Neuronal stem cell (in vitro differentiated cells): ENCODE measurements around the gene CNTN5.
"Not testable (repeated sequence)": the region's sequence is repeated elsewhere in the genome, so short reads cannot be mapped to it uniquely, and the experiment has no call there.

ENCODE experiments used
- DNase-seq: peaks from one replicate; pipeline ENCODE4 v3.0.0-alpha.2; 2013; ENCODE audit warnings: low spot score
- H2AFZ ChIP-seq: one replicate; pipeline ENCODE4 v1.6.1; 2013; ENCODE audit warnings: mild to moderate bottlenecking, low read length, inconsistent platforms
- H2AK5ac ChIP-seq: 2 replicates; pipeline ENCODE4 v1.6.1; 2013; ENCODE audit warnings: low read depth, mild to moderate bottlenecking, inconsistent platforms, low read length, moderate library complexity, mixed read lengths
- H2BK120ac ChIP-seq: 2 replicates; pipeline ENCODE4 v1.6.1; 2013; ENCODE audit warnings: low read depth, mild to moderate bottlenecking, inconsistent platforms, low read length, moderate library complexity, mixed read lengths
- H2BK12ac ChIP-seq: one replicate; pipeline ENCODE4 v1.6.1; 2013; ENCODE audit warnings: low read length, inconsistent platforms
- H2BK15ac ChIP-seq: 2 replicates; pipeline ENCODE4 v1.6.1; 2013; ENCODE audit warnings: mild to moderate bottlenecking, low read length, inconsistent platforms, mixed read lengths
- H2BK5ac ChIP-seq: one replicate; pipeline ENCODE4 v1.6.1; 2013; ENCODE audit warnings: inconsistent platforms, mild to moderate bottlenecking, low read length, moderate library complexity
- H3K14ac ChIP-seq: one replicate; pipeline ENCODE4 v1.6.1; 2013; ENCODE audit warnings: low read length, inconsistent platforms
- H3K18ac ChIP-seq: 2 replicates; pipeline ENCODE4 v1.6.1; 2013; ENCODE audit warnings: low read length, inconsistent platforms
- H3K23ac ChIP-seq: 2 replicates; pipeline ENCODE4 v1.6.1; 2013; ENCODE audit warnings: low read depth, mild to moderate bottlenecking, mixed read lengths, low read length, inconsistent platforms; ENCODE audit not compliant: poor library complexity
- H3K27ac ChIP-seq: replicated peaks from 3 replicates; pipeline ENCODE4 v1.5.1; 2013; ENCODE audit warnings: low read length, inconsistent platforms
- H3K27me3 ChIP-seq, 3 experiments: 2 replicates each; pipeline ENCODE4 v1.6.1; 2013; ENCODE audit warnings: low read length in 3 of 3, mild to moderate bottlenecking in 2 of 3, inconsistent platforms in 1 of 3, low read depth in 1 of 3, mixed read lengths in 1 of 3, moderate library complexity in 1 of 3; ENCODE audit not compliant: control insufficient read depth in 3 of 3, insufficient read depth in 3 of 3
- H3K36me3 ChIP-seq, 2 donors: replicated peaks in 1 of 2; 2 replicates each; pipeline ENCODE4 v1.6.1; 2013; ENCODE audit warnings: low read length in 2 of 2; ENCODE audit not compliant: control insufficient read depth in 2 of 2, insufficient read depth in 2 of 2
- H3K4ac ChIP-seq: 2 replicates; pipeline ENCODE4 v1.6.1; 2013; ENCODE audit warnings: inconsistent platforms, mild to moderate bottlenecking, low read length, moderate library complexity
- H3K4me1 ChIP-seq, 2 donors: 1 replicate in 1 of 2; 2 replicates in 1 of 2; pipeline ENCODE4 v1.6.1; 2013; ENCODE audit warnings: low read length in 2 of 2, low read depth in 1 of 2; ENCODE audit not compliant: control insufficient read depth in 2 of 2, insufficient read depth in 1 of 2
- H3K4me2 ChIP-seq: one replicate; pipeline ENCODE4 v1.6.1; 2013; ENCODE audit warnings: mild to moderate bottlenecking, low read length, inconsistent platforms; ENCODE audit not compliant: insufficient read depth, poor library complexity, severe bottlenecking
- H3K4me3 ChIP-seq, 2 donors: 2 replicates each; pipeline ENCODE4 v1.5.1; 2013; ENCODE audit warnings: low read length in 2 of 2, mild to moderate bottlenecking in 2 of 2, inconsistent platforms in 1 of 2, moderate library complexity in 1 of 2
- H3K79me1 ChIP-seq: one replicate; pipeline ENCODE4 v1.6.1; 2013; ENCODE audit warnings: low read depth, mild to moderate bottlenecking, inconsistent platforms, low read length, moderate library complexity
- H3K9ac ChIP-seq: one replicate; pipeline ENCODE4 v1.6.1; 2013; ENCODE audit warnings: mild to moderate bottlenecking, low read depth, low read length, inconsistent platforms; ENCODE audit not compliant: poor library complexity
- H3K9me3 ChIP-seq, 2 donors: replicated peaks in 1 of 2; 2 replicates each; pipeline versions ENCODE3 to v1.6.1; 2013; ENCODE audit warnings: low read length in 2 of 2, mild to moderate bottlenecking in 2 of 2, inconsistent platforms in 1 of 2, low read depth in 1 of 2, mixed read lengths in 1 of 2, moderate library complexity in 1 of 2; ENCODE audit not compliant: control insufficient read depth in 2 of 2, insufficient read depth in 1 of 2
- H4K8ac ChIP-seq: one replicate; pipeline ENCODE4 v1.6.1; 2013; ENCODE audit warnings: low read depth, mild to moderate bottlenecking, inconsistent platforms, low read length, moderate library complexity
- H4K91ac ChIP-seq: one replicate; pipeline ENCODE4 v1.6.1; 2013; ENCODE audit warnings: low read length, low read depth, mild to moderate bottlenecking, inconsistent platforms; ENCODE audit not compliant: poor library complexity
- WGBS, 2 donors: extraction: QIAGEN DNeasy Blood & Tissue Kit; methylation state at CpG; one replicate each; pipeline ENCODE4 v1.1.7; 2013; ENCODE audit warnings: missing lambda C conversion rate in 2 of 2, mixed read lengths in 1 of 2; ENCODE audit not compliant: insufficient read length in 2 of 2, insufficient replicate concordance in 1 of 2; ENCODE audit errors: extremely low coverage in 2 of 2; 5-methylcytosine and 5-hydroxymethylcytosine counted together

CNTN5 gene

DNA sequence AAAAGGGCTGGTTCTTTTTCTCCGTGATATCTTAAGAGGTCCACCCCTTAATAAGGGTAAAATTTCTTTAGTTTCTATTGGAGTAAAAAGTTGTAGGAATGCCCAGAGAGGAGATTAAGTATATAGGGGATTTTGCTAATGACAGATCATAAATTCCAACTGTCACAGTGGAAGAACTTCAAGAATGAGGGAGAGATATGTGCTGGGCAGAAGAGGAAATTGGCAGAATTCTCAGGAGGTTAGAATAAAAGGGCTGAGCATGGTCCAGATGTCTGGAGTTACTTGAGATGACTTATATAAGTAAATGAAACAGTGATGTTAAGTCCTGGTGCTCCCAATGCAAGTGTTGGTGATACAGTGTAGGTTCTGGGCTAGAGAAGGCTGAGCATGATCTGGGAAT lies 1248.8 kb downstream of the CNTN5 start:
- Histone ChIP-seq H2BK120ac (no peak overlapping the region), H3K27me3 (no peaks in the 10 kb centered on the region), H3K4me3 (no peak overlapping the region), H3K9ac (no peak overlapping the region), H2AK5ac (no peak overlapping the region), H3K9me3 (no peaks in the 10 kb centered on the region), H3K4ac (no peak overlapping the region), H3K36me3 (no peaks in the 10 kb centered on the region), H3K79me1 (no peaks in the 10 kb centered on the region), H2BK12ac (no peak overlapping the region), H4K8ac (no peak overlapping the region), H3K27ac (no peak overlapping the region), H2BK5ac (no peak overlapping the region), H3K4me2 (no peak overlapping the region), H3K4me1 (no peaks in the 10 kb centered on the region), H2BK15ac (no peak overlapping the region), H4K91ac (no peak overlapping the region), H2AFZ (no peak overlapping the region), H3K18ac (no peak overlapping the region), H3K23ac (no peak overlapping the region), H3K14ac (no peak overlapping the region)
- no peak for DNase-seq
- WGBS, 2 donors = no CpG with 5 or more reads among the region's 1 CpG

DNA sequence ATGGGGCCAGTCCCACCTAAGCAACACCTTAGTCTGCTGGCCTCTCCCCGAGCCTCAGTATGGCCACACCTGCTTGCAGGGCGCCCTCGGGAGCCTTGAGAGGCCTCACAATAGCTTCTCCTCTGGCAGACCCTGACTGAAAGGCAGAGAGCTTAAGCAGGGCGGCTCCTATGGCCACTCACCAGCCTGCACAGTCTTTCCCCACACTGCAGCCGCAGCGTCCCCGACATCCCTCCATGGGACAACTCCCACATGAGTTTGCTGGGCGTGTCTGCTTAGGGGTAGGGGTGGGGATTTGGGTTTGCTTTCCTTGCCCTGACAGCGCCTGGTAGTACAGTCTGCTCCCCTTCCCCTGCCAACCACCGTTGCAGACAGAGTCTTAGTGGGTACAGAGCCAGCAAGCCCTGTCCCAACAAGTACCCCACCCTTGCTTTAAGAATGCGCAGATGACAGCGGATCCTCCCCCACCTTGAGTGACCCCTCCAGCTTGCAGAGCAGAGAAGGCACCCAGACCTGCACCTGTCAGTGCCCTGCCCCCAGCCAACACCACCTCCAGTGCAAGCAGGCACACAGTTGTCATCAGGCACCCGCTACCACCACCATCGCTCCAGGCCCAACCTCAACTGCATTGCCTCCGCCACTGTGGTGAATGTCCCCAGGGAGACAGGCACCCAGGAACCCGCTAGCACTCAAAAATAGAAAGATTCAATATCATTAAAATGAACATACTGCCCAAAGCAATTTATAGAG lies 1252.5 kb downstream of the CNTN5 start:
- no peak overlapping the region for H3K23ac ChIP-seq
- no peak overlapping the region for H3K27ac ChIP-seq
- no peaks in the 10 kb centered on the region for H3K9me3 ChIP-seq
- H4K8ac ChIP-seq = no peak overlapping the region
- H2BK120ac ChIP-seq = no peak overlapping the region
- H3K4me1 ChIP-seq = no peaks in the 10 kb centered on the region
- H4K91ac ChIP-seq = no peak overlapping the region
- no peak overlapping the region for H3K14ac ChIP-seq
- no peak overlapping the region for H3K4me2 ChIP-seq
- no peaks in the 10 kb centered on the region for H3K36me3 ChIP-seq
- no peak overlapping the region for H3K9ac ChIP-seq
- peak overlapping the region; percentile 52 for H3K18ac ChIP-seq
- no peaks in the 10 kb centered on the region for H3K79me1 ChIP-seq
- no CpG with 5 or more reads among the region's 16 CpGs for WGBS, 2 donors
- DNase-seq = no peak
- peak overlapping the region in 1 of 2 donors; percentile 1 for H3K4me3 ChIP-seq
- no peak overlapping the region for H3K4ac ChIP-seq
- H3K27me3 ChIP-seq = no peaks in the 10 kb centered on the region
- no peak overlapping the region for H2BK5ac ChIP-seq
- no peak overlapping the region for H2AFZ ChIP-seq
- H2BK12ac ChIP-seq = no peak overlapping the region
- no peak overlapping the region for H2AK5ac ChIP-seq
- no peak overlapping the region for H2BK15ac ChIP-seq

DNA sequence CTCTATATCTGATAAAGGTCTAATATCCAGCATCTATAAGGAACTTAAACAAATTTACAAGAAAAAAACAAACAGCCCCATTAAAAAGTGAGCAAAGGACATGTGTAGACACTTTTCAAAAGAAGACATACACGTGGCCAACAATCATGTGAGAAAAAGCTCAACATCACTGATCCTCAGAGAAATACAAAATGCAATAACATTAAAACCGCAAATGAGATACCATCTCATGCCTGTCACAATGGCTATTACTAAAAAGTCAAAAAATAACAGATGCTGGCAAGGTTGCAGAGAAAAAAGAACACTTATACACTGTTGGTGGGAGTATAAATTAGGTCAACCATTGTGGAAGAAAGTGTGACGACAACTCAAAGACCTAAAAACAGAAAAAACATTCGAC lies 1253.7 kb downstream of the CNTN5 start:
- WGBS, 2 donors = no CpG with 5 or more reads among the region's 4 CpGs
- not testable (repeated sequence) for H3K14ac ChIP-seq, H3K4me1 ChIP-seq, H3K27me3 ChIP-seq, H3K79me1 ChIP-seq, H2BK5ac ChIP-seq, H2BK12ac ChIP-seq, H2BK15ac ChIP-seq, H3K23ac ChIP-seq, H2AK5ac ChIP-seq, H4K8ac ChIP-seq, H2AFZ ChIP-seq, H3K9me3 ChIP-seq, H3K18ac ChIP-seq, H3K36me3 ChIP-seq, H3K27ac ChIP-seq, H3K9ac ChIP-seq, H4K91ac ChIP-seq, H3K4ac ChIP-seq, H3K4me3 ChIP-seq, H2BK120ac ChIP-seq, DNase-seq, H3K4me2 ChIP-seq

DNA sequence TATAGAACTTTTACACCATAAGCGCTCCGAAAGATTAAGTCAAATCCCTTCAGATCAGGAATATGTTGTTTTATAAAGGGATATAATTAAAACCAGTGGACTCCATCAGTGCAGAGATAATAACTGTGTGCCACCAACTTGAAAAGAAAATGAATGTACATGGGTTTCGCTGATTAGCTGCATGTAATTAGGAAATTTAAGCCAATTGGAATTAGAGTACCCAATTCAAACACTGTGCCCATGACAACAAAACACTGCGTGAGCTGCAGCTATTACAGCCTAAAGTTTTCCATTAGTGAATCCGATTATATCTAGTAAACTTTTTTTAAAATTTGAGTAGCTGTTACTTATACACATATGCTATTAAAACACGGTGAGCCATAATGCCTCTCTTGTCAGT lies 1274.0 kb downstream of the CNTN5 start:
- Histone ChIP-seq H2AFZ (no peak overlapping the region), H2BK5ac (no peak overlapping the region), H4K8ac (no peak overlapping the region), H3K36me3 (no peaks in the 10 kb centered on the region), H3K4me3 (no peak overlapping the region), H3K4me2 (no peak overlapping the region), H3K4ac (no peak overlapping the region), H2BK15ac (no peak overlapping the region), H3K9me3 (no peaks in the 10 kb centered on the region), H2BK120ac (no peak overlapping the region), H2BK12ac (no peak overlapping the region), H3K23ac (no peak overlapping the region), H4K91ac (no peak overlapping the region), H3K4me1 (peaks cover 0 to 17% of the 10 kb centered on the region in 2 donors), H3K18ac (no peak overlapping the region), H3K79me1 (no peaks in the 10 kb centered on the region), H2AK5ac (no peak overlapping the region), H3K27ac (no peak overlapping the region), H3K14ac (no peak overlapping the region), H3K9ac (no peak overlapping the region), H3K27me3 (no peaks in the 10 kb centered on the region)
- no CpG with 5 or more reads among the region's 6 CpGs for WGBS, 2 donors
- DNase-seq = no peak
